ENCODE results near the gene PKP2. TPM values are rescaled to one million over a fixed set of nuclear protein-coding genes. Genes with fewer than 3 reads are reported as not detected.

The PKP2 gene
- total and polyA plus RNA-seq, 2 of the 4 experiments (the other 2 are of a cell fraction) = 0.10 to 0.18 TPM

DNA sequence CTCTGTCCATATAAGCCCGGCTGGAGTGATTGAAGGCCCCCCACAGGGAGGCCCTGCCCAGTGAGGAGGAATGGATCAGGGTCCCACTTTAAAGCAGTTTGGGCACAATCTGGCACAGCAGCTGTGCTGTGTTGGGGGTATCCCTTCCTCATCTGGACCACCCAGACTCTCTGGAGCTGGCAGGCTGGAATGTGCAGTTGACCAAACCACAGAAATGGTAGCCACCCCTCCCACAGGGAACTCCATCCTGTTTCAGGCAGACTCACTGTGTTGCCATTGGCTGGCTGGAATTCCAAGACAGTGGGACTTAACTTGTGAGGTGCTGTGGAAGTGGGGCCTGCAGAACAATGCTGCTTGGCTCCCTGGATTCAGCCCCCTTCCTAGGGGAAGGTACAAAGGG is 87.4 kb downstream of the PKP2 start:
- no peak overlapping the region for H2AK9ac ChIP-seq (replicated peaks; ENCODE audit: low read depth, low read length, poor library complexity)
- H4K8ac ChIP-seq (ENCODE audit: low read depth in 2 of 2, low read length in 2 of 2) = no peak overlapping the region
- H3K79me1 ChIP-seq (ENCODE audit: low read depth in 1 of 2, low read length in 2 of 2) = no peaks in the 10 kb centered on the region
- H3K14ac ChIP-seq (replicated peaks; ENCODE audit: low read depth, low read length) = no peak overlapping the region
- H4K20me1 ChIP-seq (ENCODE audit: insufficient read depth, low read length) = no peaks in the 10 kb centered on the region
- H2AK5ac ChIP-seq (ENCODE audit: low read depth, low read length) = no peak overlapping the region
- ChIA-PET CTCF (no interaction called here), POLR2A (ENCODE audit: unreplicated experiment) (no interaction called here)
- no TSS peak for BruUV-seq (replicated peaks)
- H3K27ac ChIP-seq (ENCODE audit: insufficient read depth, low read length) = no peak overlapping the region
- TF ChIP-seq BHLHE40 (IDR thresholded peaks at IDR 0.05; ENCODE audit: low read depth, low read length) (no peak), NFE2L2 (IDR thresholded peaks at IDR 0.05; ENCODE audit: low read depth, low read length) (no peak), RFX5 (IDR thresholded peaks at IDR 0.05; ENCODE audit: low read depth, low read length) (no peak), MXI1 (IDR thresholded peaks at IDR 0.05; ENCODE audit: borderline replicate concordance, low read depth, low read length) (no peak), MAFK (IDR thresholded peaks at IDR 0.05; ENCODE audit: low read depth, low read length) (no peak), CHD1 (IDR thresholded peaks at IDR 0.05; ENCODE audit: low read depth, low read length) (no peak), CEBPB (IDR thresholded peaks at IDR 0.05; ENCODE audit: low read depth, low read length) (no peak)
- TF ChIP-seq, protein P1, sequence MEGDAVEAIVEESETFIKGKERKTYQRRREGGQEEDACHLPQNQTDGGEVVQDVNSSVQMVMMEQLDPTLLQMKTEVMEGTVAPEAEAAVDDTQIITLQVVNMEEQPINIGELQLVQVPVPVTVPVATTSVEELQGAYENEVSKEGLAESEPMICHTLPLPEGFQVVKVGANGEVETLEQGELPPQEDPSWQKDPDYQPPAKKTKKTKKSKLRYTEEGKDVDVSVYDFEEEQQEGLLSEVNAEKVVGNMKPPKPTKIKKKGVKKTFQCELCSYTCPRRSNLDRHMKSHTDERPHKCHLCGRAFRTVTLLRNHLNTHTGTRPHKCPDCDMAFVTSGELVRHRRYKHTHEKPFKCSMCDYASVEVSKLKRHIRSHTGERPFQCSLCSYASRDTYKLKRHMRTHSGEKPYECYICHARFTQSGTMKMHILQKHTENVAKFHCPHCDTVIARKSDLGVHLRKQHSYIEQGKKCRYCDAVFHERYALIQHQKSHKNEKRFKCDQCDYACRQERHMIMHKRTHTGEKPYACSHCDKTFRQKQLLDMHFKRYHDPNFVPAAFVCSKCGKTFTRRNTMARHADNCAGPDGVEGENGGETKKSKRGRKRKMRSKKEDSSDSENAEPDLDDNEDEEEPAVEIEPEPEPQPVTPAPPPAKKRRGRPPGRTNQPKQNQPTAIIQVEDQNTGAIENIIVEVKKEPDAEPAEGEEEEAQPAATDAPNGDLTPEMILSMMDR (conservative IDR thresholded peaks at IDR 0.05; ENCODE audit: low read depth, low read length) = no peak
- no peak overlapping the region for H3K18ac ChIP-seq (ENCODE audit: low read depth, low read length)
- DNase-seq = no peak
- ATAC-seq (ENCODE audit: low read depth) = no peak
- no peaks in the 10 kb centered on the region for H3K36me3 ChIP-seq (ENCODE audit: control insufficient read depth, insufficient read depth, low read length)
- no peak overlapping the region for H4K91ac ChIP-seq (ENCODE audit: insufficient read depth, low read depth, low read length)
- no peak overlapping the region for H3K4me3 ChIP-seq (ENCODE audit: insufficient read depth, low read depth, low read length)
- no peak overlapping the region for H3K56ac ChIP-seq (ENCODE audit: extremely low read depth, insufficient read depth, low read length)
- H3K9ac ChIP-seq (ENCODE audit: low read depth, low read length) = no peak overlapping the region
- intact Hi-C loops (cut with micrococcal nuclease) = no loop called here
- in situ Hi-C loops (cut with MboI; ENCODE audit: low sequenced_read_pairs) = no loop called here
- H3K4me1 ChIP-seq (ENCODE audit: control insufficient read depth, insufficient read depth, low read length) = no peaks in the 10 kb centered on the region
- no CpG with 5 or more reads among the region's 1 CpG for WGBS, 2 experiments (ENCODE audit: extremely low coverage in 2 of 2, insufficient read length in 1 of 2)
- no peaks in the 10 kb centered on the region for H3K9me1 ChIP-seq (ENCODE audit: insufficient read depth, low read length)
- H3K9me3 ChIP-seq (ENCODE audit: control insufficient read depth, insufficient read depth, low read length) = no peaks in the 10 kb centered on the region; the same call in 1 of the 2 replicates
- H3K27me3 ChIP-seq (ENCODE audit: control insufficient read depth, insufficient read depth, low read length) = no peaks in the 10 kb centered on the region
- no peak overlapping the region for H2BK5ac ChIP-seq (ENCODE audit: low read depth, low read length, poor library complexity, severe bottlenecking)
- no peak overlapping the region for H2BK120ac ChIP-seq (ENCODE audit: low read depth, low read length)
- H2BK20ac ChIP-seq (ENCODE audit: low read depth, low read length) = no peak overlapping the region
- no peak overlapping the region for H3K4me2 ChIP-seq (ENCODE audit: low read depth, low read length)
- H3K23ac ChIP-seq (ENCODE audit: low read depth, low read length) = no peak overlapping the region
- H3K4ac ChIP-seq (ENCODE audit: low read depth, low read length) = no peak overlapping the region
- no peak overlapping the region for H2AFZ ChIP-seq (replicated peaks; ENCODE audit: low read length, poor library complexity)
- dilution Hi-C loops (cut with HindIII; ENCODE audit: low sequenced_read_pairs, unreplicated experiment) = no loop called here
- no peak overlapping the region for H4K5ac ChIP-seq (ENCODE audit: low read depth, low read length)
- no peak overlapping the region for H2BK15ac ChIP-seq (ENCODE audit: low read depth, low read length)
